Testis (tissue), 3 donors: Measurements from ENCODE around the gene CCDC178. TPM values are rescaled to one million over a fixed set of nuclear protein-coding genes. Genes with fewer than 3 reads are reported as not detected.

Source experiments
- DNase-seq: peaks from one replicate; pipeline ENCODE4 v3.0.0-alpha.2; 2019
- H3K27ac ChIP-seq, 2 donors: fragments of 200-600 bp; sonication (generic); one replicate each; pipeline ENCODE4 v1.5.1; 2019
- H3K27me3 ChIP-seq: fragments of 200-600 bp; sonication (generic); one replicate; pipeline ENCODE4 v1.5.1; 2019
- H3K36me3 ChIP-seq: fragments of 200-600 bp; sonication (generic); one replicate; pipeline ENCODE4 v1.5.1; 2017; ENCODE audit warnings: low read depth; ENCODE audit errors: missing control alignments
- H3K4me1 ChIP-seq: fragments of 200-600 bp; sonication (generic); one replicate; pipeline ENCODE4 v1.5.1; 2019
- H3K4me3 ChIP-seq, 2 donors: fragments of 200-600 bp; sonication (generic); one replicate each; pipeline ENCODE4 v1.5.1; 2017 to 2019
- H3K9me3 ChIP-seq: fragments of 200-600 bp; sonication (generic); one replicate; pipeline ENCODE4 v1.5.1; 2017
- CTCF ChIP-seq, 3 experiments: fragments of 450-650 bp in 2 of 3; fragments of 200-600 bp in 1 of 3; sonication (generic) in 1 of 3; IDR thresholded peaks; one replicate each; pipeline ENCODE4 v1.5.1; 2016 to 2019; ENCODE audit warnings: antibody characterized with exemption in 3 of 3, mild to moderate bottlenecking in 2 of 3, moderate library complexity in 1 of 3
- POLR2A ChIP-seq: fragments of 450-650 bp; IDR thresholded peaks from one replicate; pipeline ENCODE4 v1.6.1; 2017; ENCODE audit warnings: antibody characterized with exemption, mild to moderate bottlenecking, moderate library complexity
- WGBS, 2 donors: methylation state at CpG; one replicate each; pipeline ENCODE4 v1.1.5; 2018; 5-methylcytosine and 5-hydroxymethylcytosine counted together
- intact Hi-C: fragments of 100-400 bp; cut with DNase I; formaldehyde crosslinking; loops from one replicate; pipeline ENCODE4 v1.15.1; 2023; ENCODE audit warnings: low total_unique reads
- polyA plus RNA-seq: library from polyadenylated mRNA; stranded (reverse); fragments of 350-450 nt; fragmentation: Illumina TruSeq; extraction: RNeasy Lipid Tissue Mini Kit (QIAGEN cat#74804); gene quantifications from one replicate; pipeline ENCODE4 v1.2.3, GENCODE V29; 2014; ENCODE audit warnings: low read depth, low replicate concordance; ENCODE audit not compliant: insufficient read depth
- total RNA-seq, 2 donors: library from RNA; depleted of rRNA; stranded (reverse); fragments of >200 nt; gene quantifications; one replicate each; pipeline ENCODE4 v1.2.3, GENCODE V29; 2016

CCDC178 gene
- total and polyA plus RNA-seq, 3 donors from 2014 or later = 8.6 to 17.5 (median 10.2) TPM

- H3K27ac ChIP-seq = no peak overlapping the region
- TF ChIP-seq POLR2A (no peak), CTCF (IDR thresholded peaks at IDR 0.05) (no peak)
- intact Hi-C loops = no loop called here
- no peak overlapping the region for H3K4me3 ChIP-seq
- no peaks in the 10 kb centered on the region for H3K27me3 ChIP-seq
- H3K36me3 ChIP-seq = no peaks in the 10 kb centered on the region
- H3K9me3 ChIP-seq = no peaks in the 10 kb centered on the region
- 78 to 81% methylated on average over 5 of the region's 5 CpGs for WGBS, 2 donors
- H3K4me1 ChIP-seq = no peaks in the 10 kb centered on the region
- no peak for DNase-seq
Measured at GRCh38 chr18:32918692-32919250, 521.8 kb downstream of the CCDC178 start.

- TF ChIP-seq CTCF (IDR thresholded peaks at IDR 0.05) = no peak
- no peak for TF ChIP-seq POLR2A
- no peaks in the 10 kb centered on the region for H3K9me3 ChIP-seq
- H3K27ac ChIP-seq = no peak overlapping the region
- WGBS, 2 donors = 73 to 78% methylated on average over 1 of the region's 1 CpG
- no peaks in the 10 kb centered on the region for H3K27me3 ChIP-seq
- H3K4me1 ChIP-seq = no peaks in the 10 kb centered on the region
- H3K36me3 ChIP-seq = no peaks in the 10 kb centered on the region
- intact Hi-C loops = no loop called here
- DNase-seq = no peak
- H3K4me3 ChIP-seq = no peak overlapping the region
Measured at GRCh38 chr18:32915516-32915915, 525.0 kb downstream of the CCDC178 start.

GRCh38 chr18:32911660-32912284, 528.7 kb downstream of the CCDC178 start:
- no peak overlapping the region for H3K4me3 ChIP-seq
- no peak for TF ChIP-seq CTCF (IDR thresholded peaks at IDR 0.05)
- no peak for TF ChIP-seq POLR2A
- H3K36me3 ChIP-seq = no peaks in the 10 kb centered on the region
- no peak for DNase-seq
- no peak overlapping the region for H3K27ac ChIP-seq
- intact Hi-C loops = no loop called here
- H3K9me3 ChIP-seq = no peaks in the 10 kb centered on the region
- H3K27me3 ChIP-seq = no peaks in the 10 kb centered on the region
- 66 to 75% methylated on average over 3 of the region's 3 CpGs for WGBS, 2 donors
- no peaks in the 10 kb centered on the region for H3K4me1 ChIP-seq

- Histone ChIP-seq H3K27ac (no peak overlapping the region), H3K27me3 (no peaks in the 10 kb centered on the region), H3K4me1 (no peaks in the 10 kb centered on the region), H3K9me3 (no peaks in the 10 kb centered on the region), H3K36me3 (no peaks in the 10 kb centered on the region), H3K4me3 (no peak overlapping the region)
- no peak for DNase-seq
- intact Hi-C loops = no loop called here
- no peak for TF ChIP-seq POLR2A
- WGBS, 2 donors = 58 to 64% methylated on average over 5 of the region's 5 CpGs
Measured at GRCh38 chr18:32910694-32911296, 529.7 kb downstream of the CCDC178 start.

- intact Hi-C loops = no loop called here
- Histone ChIP-seq H3K4me3 (no peak overlapping the region), H3K27me3 (no peaks in the 10 kb centered on the region), H3K36me3 (no peaks in the 10 kb centered on the region), H3K27ac (no peak overlapping the region), H3K4me1 (no peaks in the 10 kb centered on the region), H3K9me3 (no peaks in the 10 kb centered on the region)
- no peak for DNase-seq
- 86 to 91% methylated on average over 5 of the region's 5 CpGs for WGBS, 2 donors
- TF ChIP-seq CTCF (IDR thresholded peaks at IDR 0.05) = no peak
Measured at GRCh38 chr18:32909798-32910561, 530.5 kb downstream of the CCDC178 start.
